Nasal cavity respiratory epithelium epithelial cell of viscerocranial mucosa (primary cell): Measurements from ENCODE around the gene FER. TPM values are rescaled to one million over a fixed set of nuclear protein-coding genes. Genes with fewer than 3 reads are reported as not detected.

Experiments
- total RNA-seq: library from RNA; depleted of rRNA; stranded (reverse); fragments of >200 nt; gene quantifications from 2 replicates; pipeline ENCODE4 v1.2.3, GENCODE V29; 2014

FER gene
- 32.9 and 34.2 TPM in 2 replicates for total RNA-seq

GRCh38 chr5:108747774-108748400, at the start of gene FER:
Gene FER (plus strand): TSS chr5:108747897. CDS start chr5:108798183, 50,286 bp downstream.

